Measurements from ENCODE around the gene LGR4.

DNA sequence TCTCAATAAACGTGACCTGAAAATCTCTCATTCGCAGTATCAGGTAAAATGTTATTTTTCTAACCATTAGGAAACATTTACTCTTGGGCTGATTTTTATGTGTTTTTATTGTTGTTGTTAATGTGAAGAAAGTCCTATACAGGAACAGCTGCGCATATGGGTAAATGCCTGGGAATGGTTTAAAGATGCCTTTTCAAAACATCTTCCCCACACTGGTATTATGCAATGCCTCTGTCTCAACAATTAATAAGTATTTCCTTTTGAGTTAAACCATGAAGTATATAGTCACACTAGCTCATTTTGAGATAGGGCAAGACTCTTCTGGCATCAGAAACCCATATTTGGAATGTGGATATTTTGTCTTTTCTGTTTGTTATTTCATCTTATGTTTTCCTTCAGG, 47.6 kb upstream of the LGR4 start:
- TF ChIP-seq POLR2AphosphoS5 (IDR thresholded peaks at IDR 0.05; ENCODE audit: control insufficient read depth, insufficient read depth, low read depth, low read length) (no peak), ZNF24 (IDR thresholded peaks at IDR 0.05) (no peak), ZBTB7A (IDR thresholded peaks at IDR 0.05; ENCODE audit: borderline replicate concordance, control insufficient read depth, low read depth, low read length) (no peak)
